T-helper 22 cell (primary cell): ENCODE results near the gene ABLIM2.

Experiments
- DNase-seq: peaks from one replicate; pipeline ENCODE4 v3.0.0-alpha.2; 2020; ENCODE audit warnings: low read depth

The ABLIM2 gene

DNA sequence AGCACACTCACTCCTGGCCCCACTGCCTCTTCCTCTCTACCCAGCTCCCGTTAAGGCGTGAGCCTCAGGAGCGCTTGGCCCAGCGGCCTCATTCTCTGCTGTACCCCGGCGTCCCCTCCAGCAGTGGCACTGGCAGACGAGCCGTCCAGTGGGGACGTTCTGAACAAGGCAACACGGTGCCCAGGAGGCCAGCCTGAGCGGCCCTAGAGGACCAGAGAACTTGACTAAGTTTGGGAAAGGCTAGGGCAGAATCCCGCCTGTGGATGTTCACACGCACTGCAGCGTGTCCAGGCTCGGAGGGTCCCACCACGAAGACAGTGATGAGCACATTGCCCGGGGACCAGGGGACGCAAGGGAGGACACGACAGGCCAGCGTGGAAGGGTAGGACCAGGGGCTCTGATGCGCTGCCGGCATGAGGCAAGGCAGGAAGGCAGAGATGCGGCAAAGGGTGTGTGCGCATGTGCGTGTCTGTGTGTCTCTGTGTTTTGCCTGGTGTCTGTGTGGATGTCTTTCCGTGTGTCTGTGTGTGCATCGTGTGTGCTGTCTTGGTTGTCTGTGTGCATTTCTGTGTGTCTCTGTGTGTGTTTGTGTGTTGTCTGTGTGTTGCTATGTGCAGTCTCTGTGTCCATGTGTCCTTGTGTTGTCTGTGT, 89.4 kb downstream of the ABLIM2 start:
- no peak for DNase-seq

GRCh38 chr4:8067945-8068896, 90.4 kb downstream of the ABLIM2 start:
- DNase-seq: no peak

- no peak for DNase-seq
These were observed 91.2 kb downstream of the ABLIM2 start for GRCh38 chr4:8067274-8067936.

DNA sequence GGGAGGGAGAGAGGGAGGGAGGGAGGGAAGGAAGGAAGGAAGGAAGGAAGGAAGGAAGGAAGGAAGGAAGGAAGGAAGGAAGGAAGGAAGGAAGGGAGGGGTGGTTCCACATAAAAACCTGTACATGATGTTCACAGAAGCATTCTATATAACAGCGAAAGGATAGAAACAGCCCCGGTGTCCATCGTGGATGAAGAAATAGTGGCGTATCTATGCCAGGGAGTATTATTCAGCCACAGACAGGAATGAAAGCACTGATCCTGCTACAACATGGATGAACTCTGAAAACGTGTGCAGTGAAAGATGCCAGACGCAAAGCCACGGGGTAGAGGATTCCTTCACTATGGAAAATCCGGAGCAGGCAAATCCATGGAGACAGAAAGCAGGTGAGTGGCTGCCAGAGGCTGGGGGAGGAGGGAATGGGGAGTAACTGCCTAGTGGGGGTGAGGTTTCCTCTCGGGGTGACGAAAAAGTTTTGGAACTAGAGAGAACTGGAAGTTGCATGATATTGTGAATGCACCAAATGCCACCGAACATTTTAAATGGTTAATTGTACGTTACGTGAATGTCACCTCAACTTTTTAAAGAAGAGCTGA, 92.2 kb downstream of the ABLIM2 start:
- DNase-seq: no peak

- DNase-seq: no peak
These were observed 94.5 kb downstream of the ABLIM2 start for GRCh38 chr4:8063974-8064563.

DNA sequence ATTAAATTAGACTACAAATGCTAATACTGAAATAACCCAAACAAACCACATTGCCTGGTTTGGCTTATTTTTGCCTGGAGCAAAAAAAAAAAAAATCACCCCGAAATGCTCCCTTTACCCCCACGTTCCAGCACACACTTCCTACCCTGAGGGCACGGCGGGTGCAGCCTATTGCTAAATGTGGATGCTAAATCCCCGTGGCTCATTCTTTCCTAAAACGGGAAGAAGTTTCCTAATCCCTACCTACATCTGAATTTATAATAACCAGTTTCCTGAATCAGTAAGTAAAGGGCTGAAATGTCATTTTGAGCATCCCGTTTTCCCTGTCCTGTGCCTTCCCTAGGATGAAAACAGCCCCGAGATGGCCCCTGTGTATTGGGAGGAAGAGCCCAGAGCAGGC, 97.0 kb downstream of the ABLIM2 start:
- DNase-seq: no peak

DNA sequence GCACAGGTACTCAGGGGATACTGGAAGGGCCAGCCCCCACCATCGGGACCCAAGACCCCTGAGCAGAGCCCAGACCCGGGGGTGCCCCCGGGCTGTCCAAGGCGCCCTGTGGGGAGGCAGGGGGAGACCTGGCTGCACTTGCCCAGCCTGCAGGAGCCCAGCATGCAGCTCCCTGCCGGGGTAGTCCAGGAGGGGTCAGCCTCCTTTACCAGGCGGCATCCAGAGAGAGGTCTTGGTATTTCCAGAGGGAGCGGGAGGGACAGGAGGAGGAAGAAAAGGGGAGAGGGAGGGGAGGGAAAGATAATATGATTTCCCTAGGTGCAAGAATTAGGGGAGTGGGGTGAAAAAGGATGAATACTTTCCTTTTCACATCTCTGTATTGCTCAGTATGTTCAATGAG, 97.5 kb downstream of the ABLIM2 start:
- DNase-seq: no peak

DNA sequence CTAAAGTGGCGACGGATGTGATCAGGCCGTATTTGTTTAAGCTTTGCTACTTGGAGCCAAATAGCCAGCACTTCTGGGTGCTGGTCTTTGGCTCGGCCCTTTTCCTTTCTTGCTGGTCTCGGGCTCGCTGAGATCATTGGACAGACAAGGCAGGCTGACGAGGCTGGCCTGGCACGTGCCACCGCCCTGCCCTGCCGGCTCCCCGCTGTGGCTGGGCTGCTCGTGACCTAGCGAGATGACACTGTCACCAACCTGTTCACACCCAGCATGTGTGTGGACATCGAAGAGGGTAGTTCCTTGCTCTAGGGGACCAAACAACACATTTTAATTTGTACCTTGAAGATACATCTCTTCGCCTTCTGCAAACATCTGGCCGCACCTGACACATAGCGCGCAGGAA, 98.0 kb downstream of the ABLIM2 start:
- DNase-seq: no peak

DNA sequence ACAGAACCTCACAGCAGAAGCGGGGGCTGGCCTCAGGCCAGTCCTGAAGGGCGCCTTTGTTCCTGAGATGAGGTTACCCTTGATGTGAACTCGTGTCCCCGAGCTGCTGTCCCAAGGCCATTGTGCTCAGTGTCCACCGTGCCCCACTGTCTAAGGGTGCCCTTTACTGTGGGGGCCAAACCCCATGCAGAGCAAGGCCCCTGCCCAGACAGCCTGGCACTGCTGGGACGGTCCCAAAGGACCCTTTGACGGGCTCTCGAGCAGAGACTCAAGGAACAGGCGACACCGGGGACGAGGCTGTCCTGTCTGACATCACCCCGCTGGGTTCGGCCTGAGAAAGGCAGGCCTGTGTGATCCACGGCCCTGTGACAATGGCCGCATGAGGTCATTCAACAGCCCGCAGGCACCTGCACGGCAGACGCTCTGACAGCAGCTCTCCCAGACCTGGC, 100.6 kb downstream of the ABLIM2 start:
- no peak for DNase-seq

DNA sequence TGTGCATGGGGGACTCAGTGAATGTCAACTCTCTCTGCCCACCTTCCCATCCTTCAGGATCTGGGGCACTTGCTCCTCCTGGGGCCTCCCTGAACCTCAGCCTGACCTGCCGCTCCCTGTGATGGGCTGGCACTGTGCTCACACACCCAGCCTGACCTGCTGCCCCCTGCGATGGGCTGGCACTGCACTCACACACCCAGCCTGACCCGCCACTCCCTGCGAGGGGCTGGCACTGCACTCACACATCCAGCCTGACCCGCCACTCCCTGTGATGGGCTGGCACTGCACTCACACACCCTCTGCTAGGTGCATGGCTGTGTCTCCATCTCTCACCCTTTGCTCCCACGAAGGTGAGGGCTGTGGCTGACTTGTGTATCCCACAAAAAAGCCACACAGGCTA, 103.4 kb downstream of the ABLIM2 start:
- no peak for DNase-seq

- DNase-seq: no peak
These were observed 104.7 kb downstream of the ABLIM2 start for GRCh38 chr4:8053688-8054449.

DNA sequence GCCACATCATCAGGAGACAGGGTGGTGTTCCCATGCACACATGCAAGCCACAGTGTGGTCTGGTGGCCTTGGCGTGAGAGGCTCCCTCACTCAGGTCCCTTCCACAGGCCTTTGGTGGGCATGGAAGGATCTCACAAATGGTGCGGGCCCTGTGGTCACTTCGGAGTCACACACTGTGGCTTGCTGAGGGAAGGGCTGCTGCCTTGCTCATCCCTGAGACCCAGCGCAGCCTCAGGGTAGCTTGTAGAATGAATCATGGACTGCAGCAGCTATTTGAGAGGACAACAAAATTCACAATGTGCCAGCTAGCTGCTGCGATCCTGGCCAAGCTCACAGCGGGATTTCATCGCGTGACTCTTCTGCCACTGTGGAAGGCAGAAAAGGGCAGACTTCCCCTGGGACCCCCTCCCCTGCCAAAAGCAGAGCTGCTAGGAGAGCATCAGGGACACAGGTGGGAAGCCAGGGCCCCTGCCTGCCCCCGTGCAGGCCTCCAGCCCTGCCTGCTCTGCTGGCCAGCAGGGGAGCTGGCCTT, 106.4 kb downstream of the ABLIM2 start:
- DNase-seq: no peak

- no peak for DNase-seq
These were observed 107.0 kb downstream of the ABLIM2 start for GRCh38 chr4:8051644-8052043.

DNA sequence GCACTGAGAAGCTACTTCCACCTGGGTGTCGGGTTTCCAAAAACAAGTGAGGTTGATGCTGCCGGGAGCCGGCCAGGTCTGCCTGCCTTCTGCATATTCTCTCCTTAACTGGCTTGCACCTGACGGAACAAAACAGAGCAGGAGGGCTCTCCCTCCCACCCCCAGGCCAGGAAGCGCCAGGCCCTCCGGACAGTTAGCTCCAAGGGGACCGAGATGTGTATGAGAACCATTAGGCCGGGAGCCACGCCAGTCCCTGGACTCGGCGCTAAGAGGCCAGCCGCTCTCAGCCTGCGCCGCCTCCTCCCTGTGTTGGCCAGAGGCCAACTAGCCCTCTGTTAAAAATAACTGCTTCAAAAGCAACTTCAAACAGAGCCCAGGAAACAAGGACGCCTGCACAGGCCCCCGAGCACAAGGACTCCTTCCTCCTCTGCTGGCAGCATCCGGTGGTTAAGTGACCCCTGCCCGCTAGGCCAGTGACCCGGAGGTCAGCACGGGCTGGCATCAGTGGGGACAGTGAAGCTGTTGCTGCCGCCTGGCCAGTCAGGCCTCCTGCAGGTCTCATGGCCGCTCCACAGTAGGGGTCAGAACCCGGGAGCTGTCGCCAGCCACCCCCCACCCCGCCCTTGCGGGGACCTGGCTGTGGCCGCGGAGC, 107.9 kb downstream of the ABLIM2 start:
- no peak for DNase-seq

- DNase-seq: no peak
These were observed 108.4 kb downstream of the ABLIM2 start for GRCh38 chr4:8050180-8050554.

GRCh38 chr4:8048856-8049676, 109.5 kb downstream of the ABLIM2 start:
- no peak for DNase-seq

GRCh38 chr4:8047837-8048678, 110.6 kb downstream of the ABLIM2 start:
- no peak for DNase-seq

GRCh38 chr4:8046925-8047541, 111.6 kb downstream of the ABLIM2 start:
- DNase-seq: no peak
